K562 (cell line): ENCODE results near the gene CD55. TPM values are rescaled to one million over a fixed set of nuclear protein-coding genes. Genes with fewer than 3 reads are reported as not detected.

ENCODE experiments used
- ATAC-seq: fragments of 200-7000 bp; cut with Tn5 transposase; 3 replicates; pipeline ENCODE4 v1.9.1; 2020; ENCODE audit warnings: moderate library complexity
- BruUV-seq: library from RNA; stranded (reverse); fragments of 400-500 nt; replicated peaks from 2 replicates; lab custom pipeline; 2021; lab: Mats Ljungman, UMichigan
- CTCF ChIA-PET: fragments of 300-600 bp; formaldehyde crosslinking; extraction: SDS; loops from one replicate; lab custom pipeline; 2021; ENCODE audit warnings: low intra/inter-chr PET ratio; lab: Yijun Ruan, JAX
- POLR2A ChIA-PET: fragments of 300-600, 350-650 bp; sonication (Branson Sonifier 250); formaldehyde crosslinking; extraction: SDS; loops from one replicate; lab custom pipeline; 2021; ENCODE audit warnings: antibody characterized with exemption, inconsistent platforms; lab: Yijun Ruan, JAX
- DNase-seq, 4 experiments: peaks; one replicate each; pipeline versions ENCODE4 v3.0.0 to v3.0.0-alpha.2; 2011 to 2018; ENCODE audit warnings: low spot score in 3 of 4, mixed read lengths in 3 of 4; ENCODE audit errors: extremely low read depth in 1 of 4
- FAIRE-seq: peaks from 2 replicates; lab custom pipeline; 2011; peaks lifted over from hg19 to GRCh38; lab: Jason Lieb, UNC
- H2AFZ ChIP-seq: 2 replicates; pipeline ENCODE4 v1.6.0; 2011; ENCODE audit warnings: low read depth, low read length, control low read depth, inconsistent platforms
- H3K27ac ChIP-seq: fragments of 200-600 bp; 3 replicates; pipeline ENCODE4 v1.8.0; 2011; ENCODE audit warnings: low read depth, mild to moderate bottlenecking, control low read depth, inconsistent platforms, low read length, moderate library complexity, mixed read lengths; ENCODE audit errors: extremely low read depth
- H3K27me3 ChIP-seq, 2 experiments: fragments of 300-600 bp in 1 of 2; 2 replicates in 1 of 2; 3 replicates in 1 of 2; pipeline versions ENCODE4 v1.6.0 to v1.8.0; 2011; ENCODE audit warnings: inconsistent platforms in 2 of 2, low read length in 2 of 2, mild to moderate bottlenecking in 1 of 2, mixed read lengths in 1 of 2, moderate library complexity in 1 of 2; ENCODE audit not compliant: control insufficient read depth in 2 of 2, insufficient read depth in 2 of 2
- H3K36me3 ChIP-seq: fragments of 300-600 bp; 3 replicates; pipeline ENCODE4 v1.8.0; 2011; ENCODE audit warnings: mild to moderate bottlenecking, low read length, inconsistent platforms; ENCODE audit not compliant: control insufficient read depth, insufficient read depth
- H3K4me1 ChIP-seq, 2 experiments: fragments of 200-600 bp in 1 of 2; replicated peaks in 1 of 2; 2 replicates in 1 of 2; 3 replicates in 1 of 2; pipeline versions ENCODE4 v1.5.1 to v1.8.0; 2011; ENCODE audit warnings: inconsistent platforms in 2 of 2, low read length in 2 of 2, mild to moderate bottlenecking in 1 of 2, mixed read lengths in 1 of 2, moderate library complexity in 1 of 2; ENCODE audit not compliant: control insufficient read depth in 2 of 2, insufficient read depth in 2 of 2
- H3K4me2 ChIP-seq: 2 replicates; pipeline ENCODE4 v1.6.1; 2011; ENCODE audit warnings: low read length, control low read depth, inconsistent platforms, mixed read lengths; ENCODE audit not compliant: insufficient read depth
- H3K4me3 ChIP-seq: fragments of 200-600 bp; sonication (generic), shearing (Covaris generic); 2 replicates; pipeline ENCODE4 v1.5.1; 2016; ENCODE audit warnings: control low read depth, inconsistent platforms
- H3K79me2 ChIP-seq: fragments of 200-600 bp; 3 replicates; pipeline ENCODE4 v1.8.0; 2011; ENCODE audit warnings: low read length, inconsistent platforms; ENCODE audit not compliant: control insufficient read depth, insufficient read depth
- H3K9ac ChIP-seq, 2 experiments: 2 replicates each; pipeline versions ENCODE4 v1.6.0 to v1.6.1; 2011; ENCODE audit warnings: low read depth in 2 of 2, low read length in 2 of 2, control low read depth in 1 of 2, inconsistent platforms in 1 of 2, mild to moderate bottlenecking in 1 of 2, mixed read lengths in 1 of 2; ENCODE audit not compliant: insufficient read depth in 1 of 2
- H3K9me1 ChIP-seq: one replicate; pipeline ENCODE4 v1.6.0; 2011; ENCODE audit warnings: inconsistent platforms, mild to moderate bottlenecking, low read length, moderate library complexity; ENCODE audit not compliant: control insufficient read depth, insufficient read depth
- H3K9me3 ChIP-seq: replicated peaks from 2 replicates; pipeline ENCODE4 v1.5.1; 2011; ENCODE audit warnings: low read depth, low read length, inconsistent platforms; ENCODE audit not compliant: control insufficient read depth, insufficient read depth
- H4K20me1 ChIP-seq: replicated peaks from 2 replicates; pipeline ENCODE4 v1.6.1; 2011; ENCODE audit warnings: low read length, inconsistent platforms, mixed read lengths; ENCODE audit not compliant: control insufficient read depth, insufficient read depth
- LARP7 ChIP-seq: fragments of 450-650 bp; IDR thresholded peaks from 2 replicates; pipeline ENCODE4 v1.6.1; 2016
- RBM14 ChIP-seq: fragments of 200-400 bp; formaldehyde crosslinking; IDR thresholded peaks from 2 replicates; pipeline ENCODE4 v1.6.1; 2018; ENCODE audit warnings: low read depth, mild to moderate bottlenecking, low read length, moderate library complexity, borderline replicate concordance; ENCODE audit not compliant: insufficient read depth
- ZBTB1 ChIP-seq: sonication (generic); formaldehyde crosslinking; IDR thresholded peaks from 2 replicates; pipeline ENCODE4 v1.8.1; 2023; ENCODE audit warnings: missing genetic modification reagents, low read depth, mild to moderate bottlenecking, borderline replicate concordance
- ZBTB7A ChIP-seq: IDR thresholded peaks from 2 replicates; pipeline ENCODE4 v1.6.1; 2011; ENCODE audit warnings: low read depth, mild to moderate bottlenecking, low read length, moderate library complexity, borderline replicate concordance; ENCODE audit not compliant: control insufficient read depth
- ZNF507 ChIP-seq: conservative IDR thresholded peaks from 2 replicates; pipeline ENCODE4 v1.6.1; 2017; ENCODE audit warnings: missing genetic modification characterization, missing compliant biosample characterization
- WGBS: fragments of 100-300 bp; shearing (Covaris generic); methylation state at CpG from one replicate; pipeline ENCODE4 v1.1.6; 2016; ENCODE audit warnings: low coverage, mixed read lengths; ENCODE audit not compliant: insufficient coverage; ENCODE audit errors: missing lambda C conversion rate; 5-methylcytosine and 5-hydroxymethylcytosine counted together
- in situ Hi-C: fragments of 300-500 bp; cut with MboI; formaldehyde crosslinking; loops from 4 replicates; pipeline ENCODE4 v1.15.0; 2018; ENCODE audit warnings: inconsistent platforms, mixed read lengths
- intact Hi-C: fragments of 100-400 bp; cut with micrococcal nuclease; formaldehyde crosslinking; loops from 2 replicates; pipeline ENCODE4 v1.14.2; 2022
- polyA plus RNA-seq, 8 experiments: library from polyadenylated mRNA; depleted of rRNA in 4 of 8; stranded (reverse) in 5 of 8; unstranded in 3 of 8; fragments of >200 nt; fragmentation: Nextera tagmentation in 2 of 8; fragmentation: Illumina TruSeq in 1 of 8; extraction: Ambion mirVana in 2 of 8; extraction: Trizol in 1 of 8; gene quantifications; 2 replicates each; pipeline versions ENCODE4 v1.2.1 to v1.2.3, GENCODE V29; 2011 to 2014; ENCODE audit warnings: inconsistent platforms in 1 of 8, missing spikeins in 1 of 8
- total RNA-seq, 7 experiments: library from RNA; depleted of rRNA in 6 of 7; stranded (reverse); fragments of >200 nt in 6 of 7; fragmentation: Illumina TruSeq in 2 of 7; extraction: Trizol in 2 of 7; gene quantifications; 2 replicates each; pipeline versions ENCODE4 v1.2.1 to v1.2.3, GENCODE V29; 2011 to 2021; ENCODE audit warnings: low replicate concordance in 1 of 7
- TF ChIP-seq, protein P1 (sequence below): fragments of 250-450 bp; sonication (Bioruptor Pico); IDR thresholded peaks from 2 replicates; pipeline ENCODE4 v1.9.0; 2021; ENCODE audit warnings: mild to moderate bottlenecking, inconsistent platforms
- TF ChIP-seq, protein P2 (sequence below): fragments of 250-450 bp; sonication (Bioruptor Pico); IDR thresholded peaks from 2 replicates; pipeline ENCODE4 v1.8.0; 2022; ENCODE audit warnings: moderate library complexity, mild to moderate bottlenecking, inconsistent platforms

CD55 gene
- total and polyA plus RNA-seq, 9 of the 15 experiments (the other 6 are each of a cell fraction or from before 2014, with no cell fraction given): 17.7 to 150 (median 97.0) TPM

DNA sequence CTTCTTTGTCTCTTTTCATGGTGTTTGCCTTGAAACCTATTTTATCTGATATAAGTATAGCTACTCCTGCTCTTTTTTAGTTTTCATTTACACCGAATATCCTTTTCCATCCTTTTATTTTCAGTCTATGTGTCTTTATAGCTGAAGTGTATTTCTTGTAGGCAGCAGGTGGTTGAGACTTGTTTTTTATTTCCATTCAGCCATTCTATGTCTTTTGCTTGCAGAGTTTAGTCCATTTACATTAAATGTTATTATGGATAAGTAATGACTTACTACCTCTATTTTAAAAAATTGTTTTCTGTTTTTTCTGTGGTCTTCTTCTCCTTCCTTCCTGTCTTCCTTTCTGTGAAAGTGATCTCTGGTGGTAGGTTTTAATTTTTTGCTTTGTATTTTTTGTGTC is 45.0 kb upstream of the CD55 start:
- Histone ChIP-seq H3K9ac (no peak overlapping the region), H4K20me1 (no peaks in the 10 kb centered on the region), H3K36me3 (no peaks in the 10 kb centered on the region), H3K9me3 (no peaks in the 10 kb centered on the region), H3K9me1 (no peaks in the 10 kb centered on the region), H3K4me2 (no peak overlapping the region), H3K27ac (no peak overlapping the region), H3K4me1 (no peaks in the 10 kb centered on the region), H3K27me3 (no peaks in the 10 kb centered on the region), H3K79me2 (no peaks in the 10 kb centered on the region), H2AFZ (no peak overlapping the region), H3K4me3 (no peak overlapping the region)
- TF ChIP-seq LARP7 (no peak), RBM14 (no peak), ZNF507 (tag) (peak; percentile 95), ZBTB1 (CRISPR knock-in tag) (no peak), ZBTB7A (no peak)
- TF ChIP-seq, protein P1, sequence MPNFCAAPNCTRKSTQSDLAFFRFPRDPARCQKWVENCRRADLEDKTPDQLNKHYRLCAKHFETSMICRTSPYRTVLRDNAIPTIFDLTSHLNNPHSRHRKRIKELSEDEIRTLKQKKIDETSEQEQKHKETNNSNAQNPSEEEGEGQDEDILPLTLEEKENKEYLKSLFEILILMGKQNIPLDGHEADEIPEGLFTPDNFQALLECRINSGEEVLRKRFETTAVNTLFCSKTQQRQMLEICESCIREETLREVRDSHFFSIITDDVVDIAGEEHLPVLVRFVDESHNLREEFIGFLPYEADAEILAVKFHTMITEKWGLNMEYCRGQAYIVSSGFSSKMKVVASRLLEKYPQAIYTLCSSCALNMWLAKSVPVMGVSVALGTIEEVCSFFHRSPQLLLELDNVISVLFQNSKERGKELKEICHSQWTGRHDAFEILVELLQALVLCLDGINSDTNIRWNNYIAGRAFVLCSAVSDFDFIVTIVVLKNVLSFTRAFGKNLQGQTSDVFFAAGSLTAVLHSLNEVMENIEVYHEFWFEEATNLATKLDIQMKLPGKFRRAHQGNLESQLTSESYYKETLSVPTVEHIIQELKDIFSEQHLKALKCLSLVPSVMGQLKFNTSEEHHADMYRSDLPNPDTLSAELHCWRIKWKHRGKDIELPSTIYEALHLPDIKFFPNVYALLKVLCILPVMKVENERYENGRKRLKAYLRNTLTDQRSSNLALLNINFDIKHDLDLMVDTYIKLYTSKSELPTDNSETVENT (CRISPR knock-in tag): no peak
- TF ChIP-seq, protein P2, sequence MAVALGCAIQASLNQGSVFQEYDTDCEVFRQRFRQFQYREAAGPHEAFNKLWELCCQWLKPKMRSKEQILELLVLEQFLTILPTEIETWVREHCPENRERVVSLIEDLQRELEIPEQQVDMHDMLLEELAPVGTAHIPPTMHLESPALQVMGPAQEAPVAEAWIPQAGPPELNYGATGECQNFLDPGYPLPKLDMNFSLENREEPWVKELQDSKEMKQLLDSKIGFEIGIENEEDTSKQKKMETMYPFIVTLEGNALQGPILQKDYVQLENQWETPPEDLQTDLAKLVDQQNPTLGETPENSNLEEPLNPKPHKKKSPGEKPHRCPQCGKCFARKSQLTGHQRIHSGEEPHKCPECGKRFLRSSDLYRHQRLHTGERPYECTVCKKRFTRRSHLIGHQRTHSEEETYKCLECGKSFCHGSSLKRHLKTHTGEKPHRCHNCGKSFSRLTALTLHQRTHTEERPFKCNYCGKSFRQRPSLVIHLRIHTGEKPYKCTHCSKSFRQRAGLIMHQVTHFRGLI: no peak
- BruUV-seq: no TSS peak
- DNase-seq (no peak), ATAC-seq (no peak), FAIRE-seq (no peak)
- WGBS: 22% methylated on average over 1 of the region's 1 CpG
- intact Hi-C loops (no loop called here), in situ Hi-C loops (no loop called here)
- ChIA-PET CTCF (no interaction called here), POLR2A (no interaction called here)
